Right lobe of liver (tissue), 4 donors: ENCODE data around the gene C1GALT1C1.

Experiments
- CTCF ChIP-seq, 4 donors: fragments of 200-600 bp in 3 of 4; fragments of 450-650 bp in 1 of 4; IDR thresholded peaks; one replicate each; pipeline versions ENCODE4 v1.5.1 to v1.8.0; 2016 to 2022; ENCODE audit warnings: antibody characterized with exemption in 4 of 4, mild to moderate bottlenecking in 2 of 4
- POLR2A ChIP-seq: fragments of 450-650 bp; IDR thresholded peaks from one replicate; pipeline ENCODE4 v1.6.1; 2017; ENCODE audit warnings: antibody characterized with exemption, mild to moderate bottlenecking
- donor health status: DM: no; HTN: no; CAD: no.
- donor health status: DM: no; HTN: no; CAD: no.
- donor health status: DM: no; HTN: yes; CAD: no.

- TF ChIP-seq CTCF (IDR thresholded peaks at IDR 0.05) = no peak
- no peak for TF ChIP-seq POLR2A
These were observed 13.0 kb upstream of the C1GALT1C1 start for GRCh38 chrX:120642871-120643270.
